ENCODE measurements around the gene FTSJ3. TPM values are rescaled to one million over a fixed set of nuclear protein-coding genes. Genes with fewer than 3 reads are reported as not detected.

FTSJ3 gene
- total RNA-seq, 1 donor from 2014 or later, result 44.7 TPM

GRCh38 chr17:63786971-63787711 lies 40.3 kb downstream of the FTSJ3 start:
- no peak for TF ChIP-seq POLR2A (IDR thresholded peaks at IDR 0.05)
- no peak for TF ChIP-seq POLR2AphosphoS5 (IDR thresholded peaks at IDR 0.05; ENCODE audit: insufficient read depth in 1 of 2, low read depth in 1 of 2)
- no peak for TF ChIP-seq CTCF (IDR thresholded peaks at IDR 0.05)
- intact Hi-C loops (cut with DNase I), result no loop called here
- Histone ChIP-seq H3K4me1 (no peaks in the 10 kb centered on the region), H3K36me3 (peaks cover 0 to 53% of the 10 kb centered on the region in 2 donors), H3K9me3 (no peaks in the 10 kb centered on the region), H3K27ac (no peak overlapping the region), H3K4me3 (no peak overlapping the region), H3K27me3 (no peaks in the 10 kb centered on the region)
- DNase-seq (ENCODE audit: extremely low spot score in 2 of 2), result no peak

GRCh38 chr17:63786117-63786516 lies 41.3 kb downstream of the FTSJ3 start:
- no peaks in the 10 kb centered on the region for H3K9me3 ChIP-seq
- DNase-seq (ENCODE audit: extremely low spot score in 2 of 2), result no peak
- H3K4me1 ChIP-seq, result peaks cover 3% of the 10 kb centered on the region
- no peaks in the 10 kb centered on the region for H3K27me3 ChIP-seq
- no peak overlapping the region for H3K27ac ChIP-seq
- intact Hi-C loops (cut with DNase I), result no loop called here
- peaks cover 0 to 42% of the 10 kb centered on the region in 2 donors for H3K36me3 ChIP-seq
- TF ChIP-seq POLR2AphosphoS5 (IDR thresholded peaks at IDR 0.05; ENCODE audit: insufficient read depth in 1 of 2, low read depth in 1 of 2), result no peak
- no peak for TF ChIP-seq CTCF (IDR thresholded peaks at IDR 0.05)
- TF ChIP-seq POLR2A (IDR thresholded peaks at IDR 0.05), result no peak
- H3K4me3 ChIP-seq, result no peak overlapping the region

GRCh38 chr17:63785556-63785955 lies 41.9 kb downstream of the FTSJ3 start:
- H3K36me3 ChIP-seq, result peaks cover 0 to 39% of the 10 kb centered on the region in 2 donors
- H3K27me3 ChIP-seq, result no peaks in the 10 kb centered on the region
- peaks cover 9% of the 10 kb centered on the region for H3K4me1 ChIP-seq
- H3K9me3 ChIP-seq, result no peaks in the 10 kb centered on the region
- intact Hi-C loops (cut with DNase I), result no loop called here
- no peak overlapping the region for H3K27ac ChIP-seq
- no peak for DNase-seq (ENCODE audit: extremely low spot score in 2 of 2)
- no peak overlapping the region for H3K4me3 ChIP-seq
- TF ChIP-seq POLR2AphosphoS5 (IDR thresholded peaks at IDR 0.05; ENCODE audit: insufficient read depth in 1 of 2, low read depth in 1 of 2) (no peak), POLR2A (IDR thresholded peaks at IDR 0.05) (no peak), CTCF (IDR thresholded peaks at IDR 0.05) (no peak)

GRCh38 chr17:63783522-63783921 lies 43.9 kb downstream of the FTSJ3 start:
- Histone ChIP-seq H3K4me3 (no peak overlapping the region), H3K4me1 (peaks cover 26% of the 10 kb centered on the region), H3K36me3 (peaks cover 0 to 24% of the 10 kb centered on the region in 2 donors), H3K27me3 (no peaks in the 10 kb centered on the region), H3K27ac (no peak overlapping the region), H3K9me3 (no peaks in the 10 kb centered on the region)
- no peak for DNase-seq (ENCODE audit: extremely low spot score in 2 of 2)
- no peak for TF ChIP-seq POLR2AphosphoS5 (IDR thresholded peaks at IDR 0.05; ENCODE audit: insufficient read depth in 1 of 2, low read depth in 1 of 2)
- intact Hi-C loops (cut with DNase I), result no loop called here

GRCh38 chr17:63780928-63781327 lies 46.5 kb downstream of the FTSJ3 start:
- no peak for DNase-seq (ENCODE audit: extremely low spot score in 2 of 2)
- Histone ChIP-seq H3K36me3 (peaks cover 0 to 3% of the 10 kb centered on the region in 2 donors), H3K4me3 (no peak overlapping the region), H3K27me3 (no peaks in the 10 kb centered on the region), H3K27ac (no peak overlapping the region), H3K9me3 (no peaks in the 10 kb centered on the region), H3K4me1 (peaks cover 49% of the 10 kb centered on the region)
- intact Hi-C loops (cut with DNase I), result no loop called here
- TF ChIP-seq CTCF (IDR thresholded peaks at IDR 0.05), result no peak
- TF ChIP-seq POLR2AphosphoS5 (IDR thresholded peaks at IDR 0.05; ENCODE audit: insufficient read depth in 1 of 2, low read depth in 1 of 2), result no peak
- TF ChIP-seq POLR2A (IDR thresholded peaks at IDR 0.05), result no peak
